CD4-positive, CD25-positive, alpha-beta regulatory T cell (primary cell): ENCODE data around the gene DOCK1. TPM values are rescaled to one million over a fixed set of nuclear protein-coding genes. Genes with fewer than 3 reads are reported as not detected.
"Not testable (repeated sequence)": the region's sequence is repeated elsewhere in the genome, so short reads cannot be mapped to it uniquely, and the experiment has no call there.

Experiments used
- ATAC-seq, 2 donors: fragments of 150-1000 bp; cut with Tn5 transposase; one replicate each; pipeline ENCODE4 v1.10.0; 2021; ENCODE audit warnings: low read depth in 2 of 2, moderate number of reproducible peaks in 2 of 2, moderate library complexity in 1 of 2
- DNase-seq, 3 donors: peaks; one replicate each; pipeline versions ENCODE4 v3.0.0 to v3.0.0-alpha.2; 2012 to 2022; ENCODE audit warnings: mixed read lengths in 1 of 3
- H3K27ac ChIP-seq: one replicate; pipeline ENCODE4 v1.7.0; 2013; ENCODE audit warnings: mild to moderate bottlenecking, low read length; ENCODE audit not compliant: insufficient read depth, poor library complexity, severe bottlenecking
- H3K27me3 ChIP-seq: one replicate; pipeline ENCODE4 v1.7.0; 2013; ENCODE audit warnings: low read length; ENCODE audit not compliant: control insufficient read depth, insufficient read depth
- H3K36me3 ChIP-seq: one replicate; pipeline ENCODE4 v1.7.0; 2013; ENCODE audit warnings: mild to moderate bottlenecking, low read length, moderate library complexity; ENCODE audit not compliant: control insufficient read depth, insufficient read depth
- H3K4me1 ChIP-seq: 2 replicates; pipeline ENCODE4 v1.7.0; 2013; ENCODE audit warnings: mild to moderate bottlenecking, low read length; ENCODE audit not compliant: insufficient read depth, control insufficient read depth, poor library complexity, severe bottlenecking
- H3K4me3 ChIP-seq: one replicate; pipeline ENCODE4 v1.7.0; 2013; ENCODE audit warnings: low read depth, mild to moderate bottlenecking, low read length, moderate library complexity
- H3K9me3 ChIP-seq, 2 experiments: 1 replicate in 1 of 2; 2 replicates in 1 of 2; pipeline ENCODE4 v1.7.0; 2013; ENCODE audit warnings: low read length in 2 of 2, mild to moderate bottlenecking in 1 of 2, moderate library complexity in 1 of 2; ENCODE audit not compliant: control insufficient read depth in 2 of 2
- H3K27ac Mint-ChIP-seq, 3 donors: one replicate each; pipeline ENCODE4 v1.8.0; 2020 to 2022; ENCODE audit warnings: mild to moderate bottlenecking in 3 of 3, mixed read lengths in 3 of 3, moderate library complexity in 2 of 3
- H3K27me3 Mint-ChIP-seq: one replicate; pipeline ENCODE4 v1.8.0; 2022; ENCODE audit warnings: mild to moderate bottlenecking, mixed read lengths
- H3K36me3 Mint-ChIP-seq: one replicate; pipeline ENCODE4 v1.8.0; 2020; ENCODE audit warnings: mixed read lengths
- H3K4me1 Mint-ChIP-seq, 4 donors: one replicate each; pipeline ENCODE4 v1.8.0; 2020 to 2022; ENCODE audit warnings: mixed read lengths in 4 of 4, mild to moderate bottlenecking in 1 of 4
- H3K4me3 Mint-ChIP-seq, 4 donors: one replicate each; pipeline ENCODE4 v1.8.0; 2020 to 2022; ENCODE audit warnings: mild to moderate bottlenecking in 4 of 4, mixed read lengths in 4 of 4, moderate library complexity in 3 of 4
- H3K9me3 Mint-ChIP-seq, 7 donors: one replicate each; pipeline ENCODE4 v1.8.0; 2020 to 2022; ENCODE audit warnings: mixed read lengths in 7 of 7, mild to moderate bottlenecking in 3 of 7, moderate library complexity in 2 of 7
- polyA plus RNA-seq, 4 donors: library from polyadenylated mRNA; unstranded; fragments of 300-500 nt; fragmentation: Illumina TruSeq; gene quantifications; one replicate each; pipeline ENCODE4 v1.2.3, GENCODE V29; 2021
- total RNA-seq: library from RNA; stranded (reverse); gene quantifications from one replicate; pipeline ENCODE4 v1.2.3, GENCODE V29; 2022

Gene DOCK1
- total and polyA plus RNA-seq, 5 donors from 2014 or later, result 0.20 TPM; not detected in 4

- not testable (repeated sequence) for H3K4me3 Mint-ChIP-seq, H3K9me3 ChIP-seq, H3K4me3 ChIP-seq, H3K4me1 ChIP-seq, H3K4me1 Mint-ChIP-seq, H3K27me3 ChIP-seq, H3K27me3 Mint-ChIP-seq, H3K27ac Mint-ChIP-seq, H3K36me3 ChIP-seq, H3K27ac ChIP-seq, ATAC-seq, H3K36me3 Mint-ChIP-seq, DNase-seq
- peaks cover 0 to 14% (median 2%) of the 10 kb centered on the region in 7 donors for H3K9me3 Mint-ChIP-seq
Observed at GRCh38 chr10:126938121-126938520, 32.9 kb downstream of the DOCK1 start.

GRCh38 chr10:126939706-126940105, 34.5 kb downstream of the DOCK1 start:
- H3K27ac Mint-ChIP-seq, result no peak overlapping the region
- no peak for ATAC-seq
- Histone ChIP-seq H3K9me3 (no peaks in the 10 kb centered on the region), H3K36me3 (no peaks in the 10 kb centered on the region), H3K4me1 (no peaks in the 10 kb centered on the region), H3K27ac (no peak overlapping the region), H3K27me3 (no peaks in the 10 kb centered on the region), H3K4me3 (no peak overlapping the region)
- no peaks in the 10 kb centered on the region for H3K36me3 Mint-ChIP-seq
- H3K4me3 Mint-ChIP-seq, result no peak overlapping the region
- H3K9me3 Mint-ChIP-seq, result peaks cover 0 to 20% (median 4%) of the 10 kb centered on the region in 7 donors
- no peaks in the 10 kb centered on the region for H3K27me3 Mint-ChIP-seq
- no peak for DNase-seq
- H3K4me1 Mint-ChIP-seq, result no peaks in the 10 kb centered on the region

GRCh38 chr10:126940670-126941310, 35.6 kb downstream of the DOCK1 start:
- Histone ChIP-seq H3K4me1 (no peaks in the 10 kb centered on the region), H3K27ac (no peak overlapping the region), H3K27me3 (no peaks in the 10 kb centered on the region), H3K9me3 (no peaks in the 10 kb centered on the region), H3K4me3 (no peak overlapping the region), H3K36me3 (no peaks in the 10 kb centered on the region)
- Mint-ChIP-seq H3K9me3 (peaks cover 0 to 15% (median 4%) of the 10 kb centered on the region in 7 donors), H3K4me3 (no peak overlapping the region), H3K27ac (no peak overlapping the region), H3K27me3 (no peaks in the 10 kb centered on the region), H3K36me3 (no peaks in the 10 kb centered on the region), H3K4me1 (no peaks in the 10 kb centered on the region)
- DNase-seq (no peak), ATAC-seq (no peak)

GRCh38 chr10:126944191-126944590, 39.0 kb downstream of the DOCK1 start:
- H3K27me3 Mint-ChIP-seq, result no peaks in the 10 kb centered on the region
- peaks cover 0 to 15% (median 4%) of the 10 kb centered on the region in 7 donors for H3K9me3 Mint-ChIP-seq
- Histone ChIP-seq H3K27me3 (no peaks in the 10 kb centered on the region), H3K36me3 (no peaks in the 10 kb centered on the region), H3K4me3 (no peak overlapping the region), H3K9me3 (no peaks in the 10 kb centered on the region), H3K4me1 (no peaks in the 10 kb centered on the region), H3K27ac (no peak overlapping the region)
- H3K27ac Mint-ChIP-seq, result no peak overlapping the region
- no peak overlapping the region for H3K4me3 Mint-ChIP-seq
- no peaks in the 10 kb centered on the region for H3K36me3 Mint-ChIP-seq
- ATAC-seq, result no peak
- no peaks in the 10 kb centered on the region for H3K4me1 Mint-ChIP-seq
- DNase-seq, result no peak

GRCh38 chr10:126945351-126946030, 40.3 kb downstream of the DOCK1 start:
- no peak overlapping the region for H3K27ac ChIP-seq
- H3K4me1 ChIP-seq, result no peaks in the 10 kb centered on the region
- no peaks in the 10 kb centered on the region for H3K36me3 Mint-ChIP-seq
- peaks cover 0 to 12% (median 1%) of the 10 kb centered on the region in 7 donors for H3K9me3 Mint-ChIP-seq
- no peak overlapping the region for H3K4me3 Mint-ChIP-seq
- ATAC-seq (no peak), DNase-seq (no peak)
- H3K36me3 ChIP-seq, result no peaks in the 10 kb centered on the region
- no peaks in the 10 kb centered on the region for H3K27me3 ChIP-seq
- no peak overlapping the region for H3K4me3 ChIP-seq
- no peak overlapping the region for H3K27ac Mint-ChIP-seq
- H3K4me1 Mint-ChIP-seq, result no peaks in the 10 kb centered on the region
- H3K27me3 Mint-ChIP-seq, result no peaks in the 10 kb centered on the region
- H3K9me3 ChIP-seq, result no peaks in the 10 kb centered on the region

- H3K4me1 Mint-ChIP-seq, result no peaks in the 10 kb centered on the region
- Histone ChIP-seq H3K9me3 (no peaks in the 10 kb centered on the region), H3K36me3 (no peaks in the 10 kb centered on the region), H3K27ac (no peak overlapping the region), H3K4me3 (no peak overlapping the region), H3K27me3 (no peaks in the 10 kb centered on the region), H3K4me1 (no peaks in the 10 kb centered on the region)
- no peaks in the 10 kb centered on the region for H3K27me3 Mint-ChIP-seq
- no peak for DNase-seq
- peaks cover 0 to 11% (median 1%) of the 10 kb centered on the region in 7 donors for H3K9me3 Mint-ChIP-seq
- no peak overlapping the region for H3K27ac Mint-ChIP-seq
- H3K36me3 Mint-ChIP-seq, result no peaks in the 10 kb centered on the region
- no peak for ATAC-seq
- no peak overlapping the region for H3K4me3 Mint-ChIP-seq
Observed at GRCh38 chr10:126946746-126947145, 41.5 kb downstream of the DOCK1 start.

- no peaks in the 10 kb centered on the region for H3K4me1 ChIP-seq
- H3K27ac Mint-ChIP-seq, result no peak overlapping the region
- H3K4me3 Mint-ChIP-seq, result no peak overlapping the region
- H3K27me3 ChIP-seq, result no peaks in the 10 kb centered on the region
- H3K9me3 Mint-ChIP-seq, result peaks cover 0 to 5% (median 0%) of the 10 kb centered on the region in 7 donors
- no peaks in the 10 kb centered on the region for H3K27me3 Mint-ChIP-seq
- H3K4me3 ChIP-seq, result no peak overlapping the region
- no peaks in the 10 kb centered on the region for H3K9me3 ChIP-seq
- ATAC-seq (no peak), DNase-seq (no peak)
- no peaks in the 10 kb centered on the region for H3K4me1 Mint-ChIP-seq
- no peaks in the 10 kb centered on the region for H3K36me3 Mint-ChIP-seq
- H3K27ac ChIP-seq, result no peak overlapping the region
- H3K36me3 ChIP-seq, result no peaks in the 10 kb centered on the region
Observed at GRCh38 chr10:126948355-126949160, 43.3 kb downstream of the DOCK1 start.
